SK-N-MC (cell line): ENCODE results near the gene ELMO1.

Experiments
- EZH2 ChIP-seq: fragments of 200-600 bp; sonication (generic); IDR thresholded peaks from one replicate; pipeline ENCODE4 v1.6.1; 2017; ENCODE audit warnings: antibody characterized with exemption
- FOXP2 ChIP-seq: optimal IDR thresholded peaks from 2 replicates; pipeline ENCODE3; 2011; ENCODE audit warnings: mild to moderate bottlenecking, moderate library complexity; ENCODE audit not compliant: insufficient read depth; ENCODE audit errors: extremely low read length, control extremely low read depth

DNA sequence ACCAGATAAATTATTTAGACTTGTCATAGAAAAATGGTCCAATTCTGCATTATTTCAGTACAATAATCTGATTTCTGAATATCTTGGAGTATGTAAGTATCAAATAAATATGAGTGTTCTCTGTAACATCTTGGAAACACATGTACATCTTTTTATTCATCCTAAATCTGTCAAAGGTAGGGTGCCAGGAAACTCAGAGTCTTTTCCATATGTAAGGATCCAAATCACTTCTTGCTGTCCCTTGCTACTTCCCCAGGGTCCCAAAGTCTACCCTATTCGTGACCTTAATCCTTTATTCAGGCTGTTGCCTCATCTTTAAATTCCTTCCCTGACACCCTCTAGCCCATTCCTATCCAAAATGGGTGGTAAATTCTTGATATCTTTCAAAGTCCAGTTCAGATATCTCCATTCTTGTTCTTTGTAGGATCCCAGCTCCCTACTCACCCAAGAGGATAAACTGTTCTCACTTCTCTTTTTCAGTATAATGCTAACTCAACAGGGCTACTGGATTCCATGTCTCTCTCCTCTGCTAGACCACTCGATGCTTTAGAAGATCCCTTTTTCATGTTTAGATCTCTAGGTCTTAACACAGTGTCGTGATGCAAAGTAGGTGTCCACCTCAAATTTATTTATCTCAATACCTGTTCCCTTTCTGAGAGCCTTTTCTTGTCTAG is 493.1 kb downstream of the ELMO1 start:
- no peak for TF ChIP-seq FOXP2
- no peak for TF ChIP-seq EZH2
